Effector CD8-positive, alpha-beta T cell (primary cell): ENCODE data around the gene IGF2R.
"Not testable (repeated sequence)": the region's sequence is repeated elsewhere in the genome, so short reads cannot be mapped to it uniquely, and the experiment has no call there.

Source experiments
- DNase-seq: peaks from one replicate; lab custom pipeline; 2025; lab: John Stamatoyannopoulos, UW

IGF2R gene

GRCh38 chr6:160124007-160124406, 155.1 kb downstream of the IGF2R start:
- no peak for DNase-seq

- DNase-seq, result no peak
Observed at GRCh38 chr6:160124605-160125004, 155.7 kb downstream of the IGF2R start.

- not testable (repeated sequence) for DNase-seq
Observed at GRCh38 chr6:160125105-160125504, 156.2 kb downstream of the IGF2R start.

- DNase-seq, result no peak
Observed at GRCh38 chr6:160127270-160128124, 158.6 kb downstream of the IGF2R start.

DNA sequence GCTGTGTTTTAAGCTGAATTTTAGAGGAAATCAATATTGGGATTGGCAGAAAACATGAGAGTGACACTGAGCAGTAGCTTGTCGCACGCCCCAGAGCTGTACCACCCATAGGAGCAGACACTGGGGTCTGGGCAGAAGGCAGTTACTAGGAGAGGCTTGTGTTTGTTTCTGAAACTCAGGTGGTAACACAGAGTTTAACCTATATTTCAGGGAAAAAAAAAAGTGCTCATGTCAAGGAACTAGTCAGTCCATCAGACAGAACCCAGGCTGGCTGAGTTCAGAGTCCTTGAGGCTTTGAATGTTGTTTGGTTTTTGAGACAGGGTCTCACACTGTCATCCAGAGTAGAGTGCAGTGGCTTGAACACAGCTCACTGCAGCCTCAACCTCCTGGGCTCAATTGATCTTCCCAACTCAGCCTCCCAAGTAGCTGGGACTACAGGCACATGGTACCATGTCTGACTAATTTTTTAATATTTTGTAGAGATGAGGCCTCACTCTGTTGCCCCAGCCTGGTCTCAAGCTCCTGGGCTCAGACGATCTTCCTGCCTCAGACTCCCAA, 159.3 kb downstream of the IGF2R start:
- DNase-seq, result no peak

- DNase-seq, result no peak
Observed at GRCh38 chr6:160128879-160129516, 160.1 kb downstream of the IGF2R start.

DNA sequence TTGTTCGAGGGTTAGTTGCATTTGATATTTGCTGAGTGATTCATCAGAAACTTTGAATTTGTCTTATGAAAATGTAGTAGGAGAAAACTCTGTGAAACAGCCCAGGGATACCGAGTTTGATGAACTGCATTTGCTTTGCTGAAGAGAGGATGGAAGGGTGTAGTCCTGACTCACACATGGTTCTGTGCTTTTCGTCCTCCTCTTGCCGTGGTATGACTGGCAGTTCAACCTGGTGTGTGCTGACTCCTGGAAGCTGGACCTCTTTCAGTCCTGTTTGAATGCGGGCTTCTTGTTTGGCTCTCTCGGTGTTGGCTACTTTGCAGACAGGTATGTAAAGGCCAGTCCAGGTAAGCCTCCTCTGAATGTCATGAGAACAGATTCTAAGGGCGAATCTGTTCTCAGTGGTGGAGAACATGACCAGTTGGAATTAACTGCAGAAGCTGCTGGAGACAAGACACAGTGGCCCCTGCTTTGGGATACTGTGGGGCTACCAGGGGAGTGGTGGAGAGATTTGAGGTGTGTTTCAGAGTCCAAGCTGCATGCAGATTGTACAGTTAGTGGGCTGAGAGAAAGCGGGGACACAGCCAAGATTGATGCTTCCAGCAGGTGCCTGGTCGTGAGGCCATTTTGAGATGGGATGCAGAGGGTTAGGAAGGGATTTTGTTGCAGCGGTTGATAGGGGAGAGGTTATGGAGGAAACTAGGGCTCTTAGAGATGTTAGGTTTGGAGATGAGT, 161.2 kb downstream of the IGF2R start:
- DNase-seq, result no peak

DNA sequence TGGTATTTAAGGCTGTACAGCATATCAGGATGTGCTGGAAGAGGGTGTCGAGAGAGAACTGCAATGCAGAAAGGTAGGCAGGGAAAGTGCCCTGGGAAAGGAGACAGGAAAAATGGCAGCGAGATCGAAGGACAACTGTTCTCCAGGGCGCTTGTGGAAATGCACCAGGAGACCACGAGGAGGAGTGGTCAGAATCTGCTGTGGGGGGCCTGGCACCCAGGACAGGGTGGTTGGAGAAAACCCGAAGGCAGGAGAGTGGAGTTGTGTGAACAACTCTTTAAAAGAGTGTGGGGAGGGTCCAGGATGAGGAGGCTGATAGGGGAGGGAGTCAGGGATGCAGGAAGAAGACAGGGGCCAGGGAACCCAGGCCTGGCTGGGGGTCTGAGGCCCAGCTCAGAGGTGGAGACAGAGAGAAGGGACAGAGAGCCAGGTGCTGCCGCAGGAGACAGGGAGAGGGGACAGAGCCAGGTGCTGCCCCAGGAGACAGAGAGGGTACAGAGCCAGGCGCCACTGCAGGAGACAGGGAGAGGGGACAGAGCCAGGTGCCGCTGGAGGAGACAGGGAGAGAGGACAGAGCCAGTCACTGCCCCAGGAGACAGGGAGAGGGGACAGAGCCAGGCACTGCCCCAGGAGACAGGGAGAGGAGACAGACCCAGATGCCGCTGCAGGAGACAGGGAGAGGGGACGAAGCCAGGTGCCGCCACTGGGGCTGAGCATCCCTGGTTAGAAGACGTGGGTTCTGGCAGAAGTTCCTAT, 162.0 kb downstream of the IGF2R start:
- DNase-seq, result no peak

- DNase-seq, result no peak
Observed at GRCh38 chr6:160131636-160132296, 162.9 kb downstream of the IGF2R start.

GRCh38 chr6:160132297-160132637, 163.4 kb downstream of the IGF2R start:
- no peak for DNase-seq

DNA sequence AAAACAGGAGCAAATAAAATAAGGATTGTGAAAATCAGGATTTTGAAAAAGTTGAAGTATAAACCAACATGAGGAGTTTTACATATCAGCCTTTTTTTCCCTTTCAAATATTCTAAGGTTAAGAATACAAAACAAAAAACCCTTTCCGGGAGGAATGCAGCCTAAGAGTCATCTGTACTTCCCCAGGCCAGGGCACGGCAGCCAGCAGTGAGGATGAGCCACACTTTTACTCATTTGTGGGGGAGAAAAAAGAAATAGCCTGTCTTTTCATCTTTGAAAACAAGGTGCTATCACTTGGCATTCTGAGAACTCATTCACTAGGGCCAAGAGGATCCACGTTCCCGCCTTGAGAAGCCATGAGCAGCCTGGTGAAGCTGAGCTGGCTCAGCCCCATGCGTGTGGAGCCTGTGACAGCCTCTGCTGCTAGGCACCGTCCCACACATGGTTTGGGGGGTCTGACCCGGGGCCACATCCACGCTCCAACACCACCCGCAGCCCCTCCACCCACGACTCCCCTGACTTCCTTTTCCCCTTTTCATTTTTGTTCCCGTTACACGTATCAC, 164.0 kb downstream of the IGF2R start:
- no peak for DNase-seq

DNA sequence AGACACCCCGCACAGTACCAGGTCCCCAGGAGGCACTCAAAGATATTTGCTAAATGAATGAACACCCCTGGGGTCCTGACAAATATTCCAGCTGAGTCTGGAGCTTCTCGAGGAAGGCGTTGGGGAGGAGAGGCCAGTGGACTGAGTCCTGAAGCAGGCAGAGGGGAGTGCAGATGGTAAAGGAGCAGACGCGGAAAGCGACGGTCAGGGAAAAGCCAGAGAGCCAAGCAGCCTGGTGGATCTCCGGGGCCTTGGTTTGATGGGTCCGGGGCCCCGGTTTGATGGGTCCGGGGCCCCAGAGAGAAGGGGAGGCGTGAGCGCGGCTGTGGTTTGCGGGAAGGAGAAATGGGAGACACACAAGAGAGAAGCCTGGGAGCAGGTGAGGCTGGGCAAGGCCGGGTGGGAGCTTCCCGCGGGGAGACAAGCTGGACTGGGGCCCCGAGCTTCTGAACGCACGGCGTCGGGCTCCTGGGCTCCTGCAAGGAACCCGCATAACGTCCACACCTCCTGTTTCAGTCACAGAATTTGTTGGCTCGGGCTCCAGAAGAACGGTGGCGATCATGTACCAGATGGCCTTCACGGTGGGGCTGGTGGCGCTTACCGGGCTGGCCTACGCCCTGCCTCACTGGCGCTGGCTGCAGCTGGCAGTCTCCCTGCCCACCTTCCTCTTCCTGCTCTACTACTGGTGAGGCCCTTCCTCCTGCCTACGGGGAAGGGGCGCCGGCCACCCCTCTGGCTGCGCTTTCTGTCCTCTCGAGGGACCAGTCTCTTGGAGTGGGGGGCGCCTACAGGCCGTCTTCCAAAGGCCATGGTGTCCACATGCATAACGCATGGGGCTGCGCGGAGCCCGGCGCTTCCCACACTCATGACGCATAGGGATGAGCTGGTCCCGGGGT, 164.8 kb downstream of the IGF2R start:
- DNase-seq, result no peak

GRCh38 chr6:160134337-160134751, 165.5 kb downstream of the IGF2R start:
- not testable (repeated sequence) for DNase-seq

DNA sequence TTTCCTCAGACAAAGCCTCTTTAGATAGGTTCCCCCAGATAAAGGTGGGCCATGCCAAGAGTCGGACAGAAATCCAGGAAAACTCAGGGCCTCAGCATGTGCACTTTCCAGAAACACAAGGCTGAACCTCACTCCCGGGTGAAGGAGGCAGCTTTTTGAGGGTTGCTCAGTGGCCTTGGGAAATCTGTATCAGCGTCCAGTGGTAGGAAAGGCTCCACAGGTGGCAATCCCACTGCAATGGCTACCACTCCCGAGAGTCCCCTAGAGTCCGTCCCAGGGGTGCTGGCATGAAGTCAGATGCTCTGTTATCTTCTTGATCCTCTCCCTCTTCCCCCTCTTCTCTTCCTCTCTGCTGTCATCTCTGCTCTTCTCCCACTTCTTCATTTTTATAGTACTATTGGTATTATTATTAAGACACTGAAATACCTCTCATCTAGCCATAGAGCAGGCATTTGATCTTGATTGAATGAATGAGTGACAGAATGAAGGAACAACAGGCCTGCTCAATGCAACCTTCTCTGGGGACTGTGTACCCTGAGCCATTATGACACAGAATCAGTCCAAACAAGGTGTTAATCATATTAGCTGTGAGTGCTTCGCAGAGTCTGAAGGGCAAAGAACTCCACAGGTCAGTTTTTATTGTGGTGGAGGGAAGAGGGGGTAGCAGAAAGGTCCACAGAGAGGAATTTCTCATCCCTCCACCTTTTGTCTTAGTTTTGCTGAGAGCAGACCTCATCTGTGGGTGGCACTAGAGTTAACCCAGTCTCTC, 166.1 kb downstream of the IGF2R start:
- DNase-seq, result no peak

DNA sequence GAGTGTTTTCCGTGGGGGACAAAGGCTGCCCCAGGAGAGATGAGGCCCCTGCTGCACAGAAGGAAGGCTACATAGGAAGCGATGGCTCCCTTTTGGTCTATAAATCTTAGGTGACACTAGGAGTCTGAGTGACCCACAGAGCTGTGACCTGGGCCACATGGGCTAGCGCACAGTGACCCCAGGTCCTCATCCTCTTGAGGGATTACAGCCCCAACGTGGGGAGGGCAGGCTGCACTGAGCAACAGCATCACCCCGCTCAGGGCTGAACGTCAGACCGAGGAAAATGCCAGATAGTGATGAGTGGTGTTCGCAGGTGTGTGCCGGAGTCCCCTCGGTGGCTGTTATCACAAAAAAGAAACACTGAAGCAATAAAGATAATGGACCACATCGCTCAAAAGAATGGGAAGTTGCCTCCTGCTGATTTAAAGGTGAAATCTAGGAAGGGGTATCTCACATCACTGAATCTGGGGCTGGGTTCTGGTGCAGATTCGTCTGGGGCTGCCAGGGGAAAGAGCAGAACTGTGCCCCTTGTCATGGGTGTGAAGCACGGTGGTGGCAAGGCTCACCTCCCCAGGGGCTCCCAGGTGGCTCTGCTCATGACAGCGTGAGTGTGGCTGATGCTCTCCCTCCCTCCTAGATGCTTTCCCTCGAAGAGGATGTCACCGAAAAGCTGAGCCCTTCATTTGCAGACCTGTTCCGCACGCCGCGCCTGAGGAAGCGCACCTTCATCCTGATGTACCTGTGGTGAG, 167.2 kb downstream of the IGF2R start:
- no peak for DNase-seq

DNA sequence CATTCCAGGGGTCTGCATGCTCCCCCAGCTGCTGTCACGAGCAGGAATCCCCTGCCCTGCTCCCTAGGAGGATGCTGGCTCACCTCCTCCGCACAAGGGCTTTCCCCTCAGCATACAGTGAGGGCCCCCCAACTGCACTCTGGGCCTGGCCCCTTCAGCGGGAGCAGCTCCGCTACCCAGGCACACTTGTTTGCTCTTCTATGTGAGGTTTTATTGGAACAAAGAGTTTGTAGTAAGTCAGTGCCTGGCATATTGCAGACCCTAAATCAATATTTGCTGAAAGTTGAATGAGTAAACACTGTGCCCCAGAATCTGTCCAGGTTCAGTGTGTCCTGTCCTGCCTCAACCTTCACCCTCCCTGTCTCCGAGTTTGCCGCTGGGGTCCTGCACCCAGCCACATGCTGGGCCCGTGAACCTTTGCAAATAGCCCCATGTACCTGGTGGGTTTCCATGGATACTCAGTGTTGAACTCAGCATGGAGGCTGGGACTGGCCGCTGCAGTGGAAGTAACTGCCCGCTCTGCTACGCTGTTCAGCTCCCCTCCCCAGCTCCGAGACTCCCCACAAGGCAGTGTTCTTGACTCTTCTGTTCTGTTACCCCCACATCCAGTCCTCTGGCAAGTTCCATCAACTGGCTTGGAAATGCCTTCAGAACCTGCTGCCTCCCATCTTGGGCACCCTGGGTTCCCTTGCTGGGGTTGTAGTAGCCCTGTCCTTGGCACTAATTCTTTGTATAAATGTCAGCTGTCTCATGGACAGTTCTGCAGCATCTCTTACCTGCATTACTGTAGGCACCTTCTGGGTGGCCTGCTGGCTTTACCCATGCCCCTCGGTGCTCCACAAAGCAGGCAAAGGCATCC, 168.5 kb downstream of the IGF2R start:
- no peak for DNase-seq
